Activated T-helper 2 cell treated with anti-CD3 and anti-CD28 coated beads, Interferon-gamma antibody, Interleukin-2, Interleukin-4, amounts not matched to agents 10 μg/mL and 5 μg/mL and 100 μg/mL, durations not matched to agents 14 hours and 24 hours and 36 hours (primary cell): Measurements from ENCODE around the gene SLC38A6. TPM values are rescaled to one million over a fixed set of nuclear protein-coding genes. Genes with fewer than 3 reads are reported as not detected.

ENCODE experiments used
- total RNA-seq: library from RNA; stranded (reverse); gene quantifications from 2 replicates; pipeline ENCODE4 v1.2.3, GENCODE V29; 2022

Gene SLC38A6
- total RNA-seq, 1 donor from 2014 or later, result 5.2 TPM

Other genes with a start within 250 kb of the SLC38A6 start
- 56.2 and 57.5 TPM in 2 replicates for gene MNAT1, start 246.5 kb upstream of the SLC38A6 start, total RNA-seq
- 14.1 and 15.5 TPM in 2 replicates for gene TRMT5, start 166 bp upstream of the SLC38A6 start, total RNA-seq